ENCODE data around the gene AFF4.

- TF ChIP-seq ZNF274 (IDR thresholded peaks at IDR 0.05; ENCODE audit: low read depth, low read length), result no peak
- no peak for TF ChIP-seq SUZ12 (IDR thresholded peaks at IDR 0.05; ENCODE audit: extremely low read depth, insufficient read depth, insufficient read length)
- no peak for TF ChIP-seq YY1 (IDR thresholded peaks at IDR 0.05; ENCODE audit: insufficient read depth, insufficient read length)
Observed at GRCh38 chr5:132895719-132896305, 67.6 kb downstream of the AFF4 start.

All from NT2/D1 (cell line).